ENCODE data around the gene GNA12. TPM values are rescaled to one million over a fixed set of nuclear protein-coding genes. Genes with fewer than 3 reads are reported as not detected.
"Not testable (repeated sequence)": the region's sequence is repeated elsewhere in the genome, so short reads cannot be mapped to it uniquely, and the experiment has no call there.

Gene GNA12
- total RNA-seq, 1 experiment from 2014 or later = 16.4 TPM

GRCh38 chr7:2864999-2865670 is 21.0 kb upstream of the GNA12 start:
- peak; percentile 70 for DNase-seq (ENCODE audit: low spot score)

GRCh38 chr7:2864204-2864985 is 20.3 kb upstream of the GNA12 start:
- DNase-seq (ENCODE audit: low spot score) = peak; percentile 35

GRCh38 chr7:2863461-2864066 is 19.5 kb upstream of the GNA12 start:
- peak; percentile 98 for DNase-seq (ENCODE audit: low spot score)

GRCh38 chr7:2862831-2863361 is 18.8 kb upstream of the GNA12 start:
- DNase-seq (ENCODE audit: low spot score) = peak; percentile 53

GRCh38 chr7:2861509-2861908 is 17.4 kb upstream of the GNA12 start:
- DNase-seq (ENCODE audit: low spot score) = no peak

GRCh38 chr7:2860627-2861133 is 16.6 kb upstream of the GNA12 start:
- no peak for DNase-seq (ENCODE audit: low spot score)

GRCh38 chr7:2859952-2860351 is 15.8 kb upstream of the GNA12 start:
- DNase-seq (ENCODE audit: low spot score) = no peak

- DNase-seq (ENCODE audit: low spot score) = no peak
These were observed 14.5 kb upstream of the GNA12 start for GRCh38 chr7:2858621-2859020.

- no peak for DNase-seq (ENCODE audit: low spot score)
These were observed 12.5 kb upstream of the GNA12 start for GRCh38 chr7:2856388-2857169.

- no peak for DNase-seq (ENCODE audit: low spot score)
These were observed 11.3 kb upstream of the GNA12 start for GRCh38 chr7:2855386-2855785.

- not testable (repeated sequence) for DNase-seq (ENCODE audit: low spot score)
These were observed 9.4 kb upstream of the GNA12 start for GRCh38 chr7:2853552-2853951.

GRCh38 chr7:2853147-2853546 is 9.0 kb upstream of the GNA12 start:
- no peak for DNase-seq (ENCODE audit: low spot score)

- no peak for DNase-seq (ENCODE audit: low spot score)
These were observed 7.4 kb upstream of the GNA12 start for GRCh38 chr7:2851497-2851896.

GRCh38 chr7:2849941-2850766 is 6.0 kb upstream of the GNA12 start:
- no peak for DNase-seq (ENCODE audit: low spot score)

GRCh38 chr7:2845034-2845592 is 1.0 kb upstream of the GNA12 start:
- no peak for DNase-seq (ENCODE audit: low spot score)

- DNase-seq (ENCODE audit: low spot score) = no peak
These were observed 376 bp downstream of the GNA12 start for GRCh38 chr7:2843711-2844152.

GRCh38 chr7:2843191-2843685 is 870 bp downstream of the GNA12 start:
- DNase-seq (ENCODE audit: low spot score) = no peak

GRCh38 chr7:2841907-2842306 is 2.2 kb downstream of the GNA12 start:
- DNase-seq (ENCODE audit: low spot score) = no peak

- no peak for DNase-seq (ENCODE audit: low spot score)
These were observed 3.6 kb downstream of the GNA12 start for GRCh38 chr7:2840458-2840857.
